Measurements from ENCODE around the gene PRPSAP2. TPM values are rescaled to one million over a fixed set of nuclear protein-coding genes. Genes with fewer than 3 reads are reported as not detected.
"Not testable (repeated sequence)": the region's sequence is repeated elsewhere in the genome, so short reads cannot be mapped to it uniquely, and the experiment has no call there.

Gene PRPSAP2
- total RNA-seq, 1 donor from 2014 or later, result 43.0 TPM

DNA sequence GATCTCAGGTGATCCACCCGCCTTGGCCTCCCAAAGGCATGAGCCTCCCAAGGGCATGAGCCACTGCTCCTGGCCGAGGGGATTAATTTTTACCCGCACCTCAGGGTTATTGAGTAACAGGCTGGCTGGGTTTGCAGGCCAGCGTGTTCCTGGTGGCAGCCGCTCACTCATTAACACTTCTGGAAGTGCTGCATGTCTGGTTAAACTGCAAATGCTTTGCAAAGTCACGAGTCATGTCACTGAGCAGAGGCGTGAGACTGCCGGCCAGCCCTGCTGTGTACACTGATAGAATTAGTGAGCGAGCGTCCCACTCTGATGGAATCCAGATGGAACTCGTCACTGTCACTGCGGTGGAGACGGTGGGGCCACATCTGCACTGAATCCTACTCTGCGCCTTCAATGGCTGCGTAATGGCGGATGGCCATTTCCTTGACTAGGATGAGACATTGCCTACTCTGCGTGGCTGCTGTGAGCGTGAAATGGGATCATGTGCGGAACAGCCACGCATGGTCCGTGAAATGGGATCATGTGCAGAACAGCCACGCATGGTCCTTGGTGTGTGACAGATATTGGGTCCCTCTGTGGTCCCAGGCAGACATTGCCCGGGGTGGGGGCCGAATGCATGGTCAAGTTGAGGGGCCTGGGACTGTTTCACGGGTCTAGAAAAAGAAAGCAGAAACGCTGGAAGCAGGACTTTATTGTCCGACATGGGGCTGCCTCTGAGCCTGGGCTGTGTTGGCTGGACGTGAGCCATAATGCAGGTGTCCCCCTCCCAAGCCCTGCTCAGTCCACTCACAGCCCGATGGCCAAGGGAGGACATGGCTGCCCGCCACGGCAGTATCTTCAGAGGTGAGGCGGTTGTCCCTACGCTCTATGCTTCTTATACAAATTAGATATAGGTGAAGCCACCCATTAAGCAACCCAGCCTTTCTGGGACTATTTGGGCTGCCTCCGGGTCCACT is 93.3 kb downstream of the PRPSAP2 start:
- DNase-seq (ENCODE audit: low read depth), result peak; percentile 75
- no peak for TF ChIP-seq CTCF (IDR thresholded peaks at IDR 0.05; ENCODE audit: insufficient read depth, low read length, poor library complexity, severe bottlenecking)
- H3K27me3 ChIP-seq (ENCODE audit: control insufficient read depth, insufficient read depth, low read length), result no peaks in the 10 kb centered on the region
- no peaks in the 10 kb centered on the region for H3K36me3 ChIP-seq (ENCODE audit: control insufficient read depth, insufficient read depth, low read length)
- no peak overlapping the region for H3K4me3 ChIP-seq (ENCODE audit: low read depth, low read length)

DNA sequence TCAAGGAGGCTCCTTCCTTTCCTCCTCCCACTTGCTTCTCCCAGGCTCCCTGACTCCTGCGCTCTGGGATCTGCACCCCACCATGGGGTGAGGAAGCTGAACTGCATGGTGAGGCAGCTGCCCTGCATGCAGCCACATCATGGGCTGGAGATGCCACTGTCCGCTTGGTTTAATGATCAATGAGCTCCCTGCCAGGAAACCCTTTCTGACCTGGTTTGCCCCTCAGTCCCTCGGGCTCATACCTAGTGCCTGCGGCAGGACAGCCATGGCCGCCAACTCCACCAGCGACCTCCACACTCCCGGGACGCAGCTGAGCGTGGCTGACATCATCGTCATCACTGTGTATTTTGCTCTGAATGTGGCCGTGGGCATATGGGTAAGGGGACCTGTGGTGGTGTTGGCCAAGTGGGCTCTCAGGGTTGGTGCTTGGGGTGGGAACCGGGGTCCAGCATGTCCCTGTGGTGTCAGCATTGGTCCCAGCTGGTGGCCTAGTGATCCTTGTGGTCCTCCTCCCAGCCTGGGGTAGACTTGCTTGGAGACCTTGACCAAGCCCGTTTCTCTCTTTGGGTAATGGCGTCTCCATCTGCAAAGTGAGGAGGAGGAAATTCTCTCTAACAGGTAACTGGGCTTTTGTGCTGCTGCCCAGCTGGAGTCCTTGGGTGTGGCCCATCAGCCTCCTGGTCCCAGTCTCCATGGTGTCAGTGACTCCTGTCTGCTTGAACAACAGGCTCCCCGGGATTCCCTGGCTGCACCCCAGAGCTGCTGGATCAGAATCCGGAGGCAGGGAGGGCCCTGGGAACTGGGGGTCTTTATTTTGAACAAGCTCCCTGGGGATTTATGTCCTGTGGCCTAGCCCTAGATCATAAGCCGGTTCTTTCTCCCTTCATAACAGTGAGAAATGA is 94.3 kb downstream of the PRPSAP2 start, which contains the start of gene SLC5A10:
TSS of gene SLC5A10 (plus strand) at position 225 of the 902 bp plus-strand sequence. CDS start at position 266, 41 bp downstream.
- no peaks in the 10 kb centered on the region for H3K27me3 ChIP-seq (ENCODE audit: control insufficient read depth, insufficient read depth, low read length)
- no peak for DNase-seq (ENCODE audit: low read depth)
- no peaks in the 10 kb centered on the region for H3K36me3 ChIP-seq (ENCODE audit: control insufficient read depth, insufficient read depth, low read length)
- no peak within 1 kb of the TSS for H3K4me3 ChIP-seq (ENCODE audit: low read depth, low read length)
- peak; percentile 58 for TF ChIP-seq CTCF (IDR thresholded peaks at IDR 0.05; ENCODE audit: insufficient read depth, low read length, poor library complexity, severe bottlenecking)

GRCh38 chr17:18953231-18953728 is 95.3 kb downstream of the PRPSAP2 start:
- Histone ChIP-seq H3K4me3 (ENCODE audit: low read depth, low read length) (no peak overlapping the region), H3K27me3 (ENCODE audit: control insufficient read depth, insufficient read depth, low read length) (no peaks in the 10 kb centered on the region), H3K36me3 (ENCODE audit: control insufficient read depth, insufficient read depth, low read length) (no peaks in the 10 kb centered on the region)
- DNase-seq (ENCODE audit: low read depth), result no peak
- TF ChIP-seq CTCF (IDR thresholded peaks at IDR 0.05; ENCODE audit: insufficient read depth, low read length, poor library complexity, severe bottlenecking), result no peak

GRCh38 chr17:18954321-18954720 is 96.4 kb downstream of the PRPSAP2 start:
- no peak for DNase-seq (ENCODE audit: low read depth)
- Histone ChIP-seq H3K27me3 (ENCODE audit: control insufficient read depth, insufficient read depth, low read length) (no peaks in the 10 kb centered on the region), H3K36me3 (ENCODE audit: control insufficient read depth, insufficient read depth, low read length) (no peaks in the 10 kb centered on the region), H3K4me3 (ENCODE audit: low read depth, low read length) (no peak overlapping the region)
- TF ChIP-seq CTCF (IDR thresholded peaks at IDR 0.05; ENCODE audit: insufficient read depth, low read length, poor library complexity, severe bottlenecking), result no peak

- no peak for TF ChIP-seq CTCF (IDR thresholded peaks at IDR 0.05; ENCODE audit: insufficient read depth, low read length, poor library complexity, severe bottlenecking)
- no peaks in the 10 kb centered on the region for H3K36me3 ChIP-seq (ENCODE audit: control insufficient read depth, insufficient read depth, low read length)
- no peak overlapping the region for H3K4me3 ChIP-seq (ENCODE audit: low read depth, low read length)
- H3K27me3 ChIP-seq (ENCODE audit: control insufficient read depth, insufficient read depth, low read length), result no peaks in the 10 kb centered on the region
- DNase-seq (ENCODE audit: low read depth), result no peak
Measured at GRCh38 chr17:18955009-18955408, 97.1 kb downstream of the PRPSAP2 start.

GRCh38 chr17:18956021-18956420 is 98.1 kb downstream of the PRPSAP2 start:
- DNase-seq (ENCODE audit: low read depth); H3K27me3 ChIP-seq (ENCODE audit: control insufficient read depth, insufficient read depth, low read length); H3K4me3 ChIP-seq (ENCODE audit: low read depth, low read length); H3K36me3 ChIP-seq (ENCODE audit: control insufficient read depth, insufficient read depth, low read length): not testable (repeated sequence)
